GM21360 (cell line): ENCODE results near the gene POR.
"Not testable (repeated sequence)": the region's sequence is repeated elsewhere in the genome, so short reads cannot be mapped to it uniquely, and the experiment has no call there.

ENCODE experiments used
- ATAC-seq: cut with Tn5 transposase; IDR thresholded peaks from one replicate; pipeline ENCODE4 v1.9.1; 2021; ENCODE audit warnings: mild to moderate bottlenecking, moderate library complexity; ENCODE audit not compliant: unreplicated experiment

POR gene

DNA sequence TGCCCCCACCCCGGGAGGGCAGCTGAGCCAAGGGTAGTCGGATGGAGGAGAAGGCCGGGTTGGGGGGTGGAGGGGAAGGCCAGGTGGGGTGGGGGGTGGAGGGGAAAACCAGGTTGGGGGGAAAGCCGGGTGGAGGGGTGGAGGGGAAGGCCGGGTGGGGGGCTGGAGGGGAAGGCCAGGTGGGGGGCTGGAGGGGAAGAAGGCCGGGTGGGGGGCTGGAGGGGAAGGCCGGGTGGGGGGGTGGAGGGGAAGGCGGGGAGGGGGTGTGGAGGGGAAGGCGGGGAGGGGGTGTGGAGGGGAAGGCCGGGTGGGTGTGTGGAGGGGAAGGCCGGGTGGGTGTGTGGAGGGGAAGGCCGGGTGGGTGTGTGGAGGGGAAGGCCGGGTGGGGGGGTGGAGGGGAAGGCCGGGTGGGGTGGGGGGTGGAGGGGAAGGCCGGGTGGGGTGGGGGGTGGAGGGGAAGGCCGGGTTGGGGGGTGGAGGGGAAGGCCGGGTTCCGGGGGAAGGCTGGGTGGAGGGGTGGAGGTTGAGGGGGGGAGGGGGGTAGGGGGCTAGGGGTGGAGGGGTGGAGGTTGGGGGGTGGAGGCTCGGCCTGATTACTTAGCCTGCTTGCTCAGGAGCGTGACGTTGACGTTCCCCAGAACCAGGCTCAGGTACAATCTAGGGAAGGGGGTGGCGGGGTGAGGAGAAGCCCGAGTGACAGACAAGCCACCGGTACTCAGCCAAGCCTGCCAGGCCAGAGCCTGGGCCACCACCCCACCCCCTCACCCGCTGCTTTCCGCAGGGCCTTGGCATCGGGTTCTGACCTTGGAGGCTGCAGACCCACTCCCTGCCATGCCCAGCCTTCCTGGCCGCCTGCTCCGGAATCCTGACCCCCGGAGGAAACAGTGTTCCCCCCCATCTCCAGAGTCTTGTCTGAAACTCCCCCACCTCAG lies 73.9 kb downstream of the POR start:
- no peak for ATAC-seq

GRCh38 chr7:75989500-75990388 lies 74.8 kb downstream of the POR start:
- ATAC-seq: no peak

- no peak for ATAC-seq
Observed at GRCh38 chr7:75991531-75992082, 76.7 kb downstream of the POR start.

DNA sequence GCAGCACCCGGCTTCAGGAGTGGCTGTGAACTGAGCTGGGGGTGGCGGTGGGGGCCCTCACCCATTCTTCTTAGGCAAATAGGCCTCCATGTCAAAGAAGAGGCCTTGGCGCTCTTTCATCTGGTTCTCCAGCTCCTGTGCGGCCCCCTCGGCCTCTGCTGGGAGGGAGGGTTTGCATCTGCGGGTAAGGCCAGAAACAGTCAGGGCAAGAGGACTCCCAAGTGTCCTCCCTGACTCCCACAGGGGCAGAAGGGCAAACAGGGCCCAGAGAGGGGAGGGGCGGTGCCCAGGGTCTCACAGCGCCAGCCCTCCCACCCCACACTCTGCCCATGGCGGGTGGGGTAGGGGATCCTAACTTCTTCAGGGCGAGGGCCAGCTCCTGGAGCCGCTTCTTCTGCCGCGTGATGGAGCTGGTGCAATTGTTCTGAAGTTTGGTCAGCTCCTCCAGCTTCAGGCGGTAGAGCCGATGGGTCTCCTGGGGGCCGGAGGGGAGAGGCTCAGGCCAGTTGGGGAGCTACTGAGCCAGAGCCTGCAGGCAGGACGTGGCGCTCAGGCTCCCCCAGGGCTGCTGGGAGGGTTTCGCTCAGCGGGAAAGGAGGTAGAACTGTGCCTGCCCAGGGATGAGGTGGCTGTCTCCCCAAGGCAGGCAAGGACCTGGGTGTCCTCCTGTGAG lies 77.3 kb downstream of the POR start:
- no peak for ATAC-seq

- peak; percentile 7 for ATAC-seq
Observed at GRCh38 chr7:75993689-75994387, 78.9 kb downstream of the POR start.

- peak; percentile 84 for ATAC-seq
Observed at GRCh38 chr7:75994388-75995051, 79.6 kb downstream of the POR start, which contains the start of gene TMEM120A. Gene TMEM120A (minus strand): TSS chr7:75994595. CDS start chr7:75994570, 25 bp downstream.

- no peak for ATAC-seq
Observed at GRCh38 chr7:75995052-75995471, 80.1 kb downstream of the POR start.

- no peak for ATAC-seq
Observed at GRCh38 chr7:75995996-75996395, 81.0 kb downstream of the POR start.

GRCh38 chr7:75996476-75996875 lies 81.5 kb downstream of the POR start:
- no peak for ATAC-seq

GRCh38 chr7:75998038-75998437 lies 83.1 kb downstream of the POR start:
- ATAC-seq: no peak

- no peak for ATAC-seq
Observed at GRCh38 chr7:76000566-76000965, 85.6 kb downstream of the POR start.

DNA sequence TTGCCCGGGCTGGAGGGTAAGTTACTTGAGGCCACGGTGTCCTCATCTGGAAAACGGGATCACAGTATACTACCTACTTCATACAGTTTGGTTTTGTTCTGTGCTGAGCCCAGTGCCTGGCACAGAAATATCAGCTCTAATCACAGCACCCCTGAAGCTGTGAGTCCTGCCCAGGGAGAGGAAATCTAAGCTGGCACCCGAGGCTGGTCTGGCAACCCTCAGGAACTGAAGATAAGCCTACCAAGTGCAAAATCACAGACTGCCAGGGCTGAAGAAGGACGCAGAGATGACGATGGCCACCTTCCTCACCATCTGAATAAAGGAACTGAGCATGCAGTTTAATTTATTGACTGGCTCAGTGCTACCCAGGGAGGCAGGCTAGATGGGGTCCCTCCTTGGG lies 87.2 kb downstream of the POR start:
- ATAC-seq: no peak

GRCh38 chr7:76002822-76003221 lies 87.9 kb downstream of the POR start:
- ATAC-seq: no peak

DNA sequence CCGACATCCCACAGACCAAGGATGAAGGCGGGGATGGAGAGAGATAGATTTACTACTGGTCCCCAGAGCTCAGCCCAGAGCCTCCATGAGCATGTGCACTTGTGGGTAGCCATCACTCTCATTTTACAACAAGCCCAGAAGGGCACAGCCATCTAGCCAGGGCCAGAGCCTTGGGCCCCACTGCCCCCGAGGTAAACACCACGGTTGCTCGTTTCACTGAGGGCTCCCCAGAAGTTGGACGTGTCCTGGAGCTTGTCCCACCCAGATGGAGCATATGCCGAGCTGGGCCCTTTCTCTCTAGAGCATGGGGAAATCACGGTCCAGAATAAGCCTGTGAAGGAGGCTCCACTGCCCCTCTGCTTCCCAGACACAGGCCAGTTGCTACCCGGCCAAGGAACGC lies 88.4 kb downstream of the POR start:
- ATAC-seq: no peak

- ATAC-seq: not testable (repeated sequence)
Observed at GRCh38 chr7:76005004-76005403, 90.0 kb downstream of the POR start.

- no peak for ATAC-seq
Observed at GRCh38 chr7:76008156-76008687, 93.3 kb downstream of the POR start.

DNA sequence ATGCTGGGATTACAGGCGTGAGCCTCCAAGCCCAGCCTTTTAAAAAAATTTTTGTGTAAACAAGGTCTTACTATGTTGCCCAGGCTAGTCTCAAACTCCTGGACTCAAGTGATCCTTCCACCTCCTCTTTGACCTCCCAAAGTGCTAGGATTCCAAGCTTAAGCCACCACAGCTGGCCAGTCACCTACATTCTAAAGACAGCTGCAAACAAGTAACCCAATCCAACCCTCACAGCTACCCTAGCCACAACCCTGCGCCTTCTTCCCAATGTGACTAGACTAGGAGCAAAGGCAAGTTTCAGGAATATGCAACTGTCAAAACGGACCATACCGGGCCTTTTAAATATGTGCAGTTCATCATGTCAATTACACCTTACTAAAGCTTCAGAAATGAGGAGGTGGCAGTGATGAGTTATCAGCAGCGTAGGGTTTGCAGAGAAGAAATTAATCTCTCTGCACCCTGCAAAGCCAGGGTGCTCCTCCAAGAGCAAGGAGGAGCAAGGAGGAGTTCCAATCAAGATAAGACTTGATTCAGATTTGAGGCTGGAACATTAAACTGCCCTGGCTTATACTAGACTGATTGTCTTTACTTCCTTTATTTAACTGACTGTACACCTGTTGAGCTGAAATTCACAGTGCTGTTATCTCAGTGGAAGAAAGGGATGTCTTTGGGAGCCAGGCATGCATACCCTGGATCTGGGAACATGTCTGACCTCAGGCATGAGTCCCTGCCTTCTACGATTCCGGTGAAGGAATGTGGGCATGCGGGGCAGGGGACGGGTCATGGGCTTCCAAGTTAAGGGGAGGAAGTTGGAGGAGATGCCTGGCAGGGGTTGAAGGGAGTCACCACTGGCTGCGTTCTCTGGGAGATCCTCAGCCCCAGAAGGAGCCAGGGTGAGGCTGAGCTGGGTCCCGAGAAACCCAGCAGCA lies 95.0 kb downstream of the POR start:
- ATAC-seq: no peak

DNA sequence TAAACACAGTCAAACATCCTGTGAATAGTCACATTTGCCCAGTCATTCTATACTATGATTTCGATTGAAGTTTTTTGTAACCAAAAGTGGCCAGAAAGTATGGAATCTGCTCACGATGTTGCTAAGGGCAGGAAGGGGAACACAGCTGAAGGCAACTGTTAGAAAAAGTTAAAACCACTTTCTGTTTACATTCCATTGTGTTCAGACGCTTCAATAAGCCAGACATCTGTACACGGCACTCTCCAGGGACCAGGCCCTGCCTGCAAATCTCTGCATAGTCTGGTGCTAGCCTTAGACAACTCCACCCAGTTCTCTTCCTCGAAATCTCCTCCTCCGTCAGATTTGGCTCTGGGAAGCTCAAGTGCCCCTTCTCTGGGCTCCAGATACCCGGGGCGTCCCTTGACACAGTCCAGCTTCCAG lies 96.5 kb downstream of the POR start:
- ATAC-seq: no peak
